A549 (cell line): ENCODE results near the gene TSPAN18.

Source experiments
- NFE2L2 ChIP-seq: fragments of 150-350 bp; conservative IDR thresholded peaks from 2 replicates; pipeline ENCODE4 v1.6.1; 2014; ENCODE audit warnings: low read length
- TF ChIP-seq, protein P1 (sequence below): IDR thresholded peaks from 2 replicates; pipeline ENCODE4 v1.6.1; 2012

DNA sequence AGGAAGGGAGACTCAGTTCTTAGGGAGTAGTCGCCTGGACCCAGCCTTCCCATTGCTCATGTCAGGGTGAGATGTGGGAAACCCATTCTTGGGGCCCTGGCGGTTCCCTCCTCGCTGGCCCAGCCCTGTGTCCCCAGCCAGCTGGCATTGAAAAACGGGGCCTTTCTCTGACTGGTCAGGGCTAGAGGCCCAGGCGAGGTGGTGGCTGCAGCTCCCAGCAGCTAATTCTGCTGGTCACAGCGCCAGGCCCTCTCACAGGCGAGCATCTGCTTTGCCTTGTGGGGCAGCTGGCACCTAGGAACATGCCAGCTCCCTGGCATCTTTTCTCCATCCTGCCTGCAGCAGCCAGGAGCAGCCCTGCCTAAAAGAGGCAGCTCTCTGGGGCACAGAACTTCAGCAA lies 20.1 kb downstream of the TSPAN18 start:
- TF ChIP-seq, protein P1, sequence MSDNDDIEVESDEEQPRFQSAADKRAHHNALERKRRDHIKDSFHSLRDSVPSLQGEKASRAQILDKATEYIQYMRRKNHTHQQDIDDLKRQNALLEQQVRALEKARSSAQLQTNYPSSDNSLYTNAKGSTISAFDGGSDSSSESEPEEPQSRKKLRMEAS, result no peak
- no peak for TF ChIP-seq NFE2L2
